C4-2B (cell line): Measurements from ENCODE around the gene RACGAP1.

Experiments
- ZFX ChIP-seq: fragments of 450-650 bp; IDR thresholded peaks from 2 replicates; pipeline ENCODE4 v1.6.1; 2017
- TF ChIP-seq, protein P1 (sequence below): fragments of 450-650 bp; conservative IDR thresholded peaks from 2 replicates; pipeline ENCODE4 v1.5.1; 2017; ENCODE audit warnings: mild to moderate bottlenecking

DNA sequence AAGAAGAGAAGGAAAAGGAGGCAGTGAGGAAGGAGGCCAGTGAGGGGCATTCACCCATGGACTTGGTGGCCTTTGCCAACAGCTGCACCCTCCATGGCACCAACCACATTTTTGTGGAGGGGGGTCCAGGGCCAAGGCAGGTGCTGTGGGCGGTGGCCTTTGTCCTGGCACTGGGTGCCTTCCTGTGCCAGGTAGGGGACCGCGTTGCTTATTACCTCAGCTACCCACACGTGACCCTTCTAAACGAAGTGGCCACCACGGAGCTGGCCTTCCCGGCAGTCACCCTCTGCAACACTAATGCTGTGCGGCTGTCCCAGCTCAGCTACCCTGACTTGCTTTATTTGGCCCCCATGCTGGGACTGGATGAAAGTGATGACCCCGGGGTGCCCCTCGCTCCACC, 48.4 kb upstream of the RACGAP1 start:
- TF ChIP-seq, protein P1, sequence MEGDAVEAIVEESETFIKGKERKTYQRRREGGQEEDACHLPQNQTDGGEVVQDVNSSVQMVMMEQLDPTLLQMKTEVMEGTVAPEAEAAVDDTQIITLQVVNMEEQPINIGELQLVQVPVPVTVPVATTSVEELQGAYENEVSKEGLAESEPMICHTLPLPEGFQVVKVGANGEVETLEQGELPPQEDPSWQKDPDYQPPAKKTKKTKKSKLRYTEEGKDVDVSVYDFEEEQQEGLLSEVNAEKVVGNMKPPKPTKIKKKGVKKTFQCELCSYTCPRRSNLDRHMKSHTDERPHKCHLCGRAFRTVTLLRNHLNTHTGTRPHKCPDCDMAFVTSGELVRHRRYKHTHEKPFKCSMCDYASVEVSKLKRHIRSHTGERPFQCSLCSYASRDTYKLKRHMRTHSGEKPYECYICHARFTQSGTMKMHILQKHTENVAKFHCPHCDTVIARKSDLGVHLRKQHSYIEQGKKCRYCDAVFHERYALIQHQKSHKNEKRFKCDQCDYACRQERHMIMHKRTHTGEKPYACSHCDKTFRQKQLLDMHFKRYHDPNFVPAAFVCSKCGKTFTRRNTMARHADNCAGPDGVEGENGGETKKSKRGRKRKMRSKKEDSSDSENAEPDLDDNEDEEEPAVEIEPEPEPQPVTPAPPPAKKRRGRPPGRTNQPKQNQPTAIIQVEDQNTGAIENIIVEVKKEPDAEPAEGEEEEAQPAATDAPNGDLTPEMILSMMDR, result no peak
- no peak for TF ChIP-seq ZFX
